ENCODE results near the gene MMP24. TPM values are rescaled to one million over a fixed set of nuclear protein-coding genes. Genes with fewer than 3 reads are reported as not detected.

MMP24 gene
- total and polyA plus RNA-seq, 4 donors = 0.09 to 0.75 (median 0.42) TPM

DNA sequence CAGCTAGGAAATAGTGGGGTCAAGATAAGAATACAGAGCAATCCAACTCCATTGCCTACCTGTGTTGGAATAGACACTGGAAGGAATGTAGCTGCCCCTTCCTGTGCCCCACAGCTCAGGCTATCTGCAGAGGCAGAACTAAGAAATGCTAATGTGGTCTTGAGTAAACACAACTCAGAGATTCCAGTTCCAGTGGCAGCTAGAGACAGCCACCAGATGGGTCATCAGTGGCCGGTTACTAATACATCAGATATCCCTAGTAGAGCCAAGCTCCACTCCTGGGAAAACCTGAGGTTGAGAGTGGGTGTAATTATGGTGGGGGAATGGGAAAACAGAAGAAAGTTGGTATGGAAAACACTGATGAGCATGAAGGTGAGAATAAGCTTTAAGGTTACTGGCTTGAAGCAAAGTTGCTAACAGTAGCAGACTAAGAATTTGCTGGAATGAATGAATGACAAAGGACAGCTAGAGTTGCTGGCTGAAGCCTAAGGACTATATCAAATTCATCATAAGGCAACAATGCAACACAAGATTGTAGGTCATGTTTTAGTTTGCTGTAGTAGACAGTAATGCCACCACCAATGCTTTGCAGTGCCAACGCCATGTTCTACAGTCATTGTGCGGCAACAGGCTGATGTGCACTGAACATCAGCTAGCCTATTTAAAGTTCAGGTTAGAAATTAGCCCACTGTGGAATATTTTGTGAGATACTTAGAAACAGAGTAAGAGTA is 94.1 kb downstream of the MMP24 start:
- H3K27ac ChIP-seq (ENCODE audit: low read depth in 1 of 2, low read length in 2 of 2) = no peak overlapping the region
- H3K4me1 ChIP-seq (ENCODE audit: control insufficient read depth in 4 of 4, insufficient read depth in 4 of 4, low read length in 3 of 4) = peaks cover 0 to 4% (median 2%) of the 10 kb centered on the region in 4 donors
- H3K27me3 ChIP-seq (ENCODE audit: control insufficient read depth in 4 of 4, insufficient read depth in 4 of 4, low read length in 3 of 4) = no peaks in the 10 kb centered on the region
- no peak overlapping the region for H3K4me3 ChIP-seq (ENCODE audit: low read depth in 1 of 3, low read length in 3 of 3)
- 98% methylated on average over 3 of the region's 3 CpGs for WGBS
- DNase-seq (ENCODE audit: low spot score) = no peak
- no peaks in the 10 kb centered on the region for H3K9me3 ChIP-seq (ENCODE audit: control insufficient read depth in 4 of 4, low read length in 3 of 4)
- TF ChIP-seq FOXA1 (IDR thresholded peaks at IDR 0.05) (no peak), HNF4G (IDR thresholded peaks at IDR 0.05) (no peak), TAF1 (conservative IDR thresholded peaks at IDR 0.05) (no peak), SP1 (IDR thresholded peaks at IDR 0.05) (no peak), EGR1 (IDR thresholded peaks at IDR 0.05; ENCODE audit: low read depth in 2 of 2) (no peak), NR2F2 (IDR thresholded peaks at IDR 0.05) (no peak), YY1 (IDR thresholded peaks at IDR 0.05) (no peak), FOXA2 (IDR thresholded peaks at IDR 0.05) (no peak), GABPA (IDR thresholded peaks at IDR 0.05 in 1 of 2, conservative IDR thresholded peaks at IDR 0.05 in 1 of 2) (no peak), HNF4A (conservative IDR thresholded peaks at IDR 0.05) (no peak), RXRA (IDR thresholded peaks at IDR 0.05) (no peak)
- TF ChIP-seq, protein P1, sequence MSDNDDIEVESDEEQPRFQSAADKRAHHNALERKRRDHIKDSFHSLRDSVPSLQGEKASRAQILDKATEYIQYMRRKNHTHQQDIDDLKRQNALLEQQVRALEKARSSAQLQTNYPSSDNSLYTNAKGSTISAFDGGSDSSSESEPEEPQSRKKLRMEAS (IDR thresholded peaks at IDR 0.05) = no peak
- TF ChIP-seq, protein P2, sequence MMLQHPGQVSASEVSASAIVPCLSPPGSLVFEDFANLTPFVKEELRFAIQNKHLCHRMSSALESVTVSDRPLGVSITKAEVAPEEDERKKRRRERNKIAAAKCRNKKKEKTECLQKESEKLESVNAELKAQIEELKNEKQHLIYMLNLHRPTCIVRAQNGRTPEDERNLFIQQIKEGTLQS (IDR thresholded peaks at IDR 0.05) = no peak
- TF ChIP-seq, protein P3, sequence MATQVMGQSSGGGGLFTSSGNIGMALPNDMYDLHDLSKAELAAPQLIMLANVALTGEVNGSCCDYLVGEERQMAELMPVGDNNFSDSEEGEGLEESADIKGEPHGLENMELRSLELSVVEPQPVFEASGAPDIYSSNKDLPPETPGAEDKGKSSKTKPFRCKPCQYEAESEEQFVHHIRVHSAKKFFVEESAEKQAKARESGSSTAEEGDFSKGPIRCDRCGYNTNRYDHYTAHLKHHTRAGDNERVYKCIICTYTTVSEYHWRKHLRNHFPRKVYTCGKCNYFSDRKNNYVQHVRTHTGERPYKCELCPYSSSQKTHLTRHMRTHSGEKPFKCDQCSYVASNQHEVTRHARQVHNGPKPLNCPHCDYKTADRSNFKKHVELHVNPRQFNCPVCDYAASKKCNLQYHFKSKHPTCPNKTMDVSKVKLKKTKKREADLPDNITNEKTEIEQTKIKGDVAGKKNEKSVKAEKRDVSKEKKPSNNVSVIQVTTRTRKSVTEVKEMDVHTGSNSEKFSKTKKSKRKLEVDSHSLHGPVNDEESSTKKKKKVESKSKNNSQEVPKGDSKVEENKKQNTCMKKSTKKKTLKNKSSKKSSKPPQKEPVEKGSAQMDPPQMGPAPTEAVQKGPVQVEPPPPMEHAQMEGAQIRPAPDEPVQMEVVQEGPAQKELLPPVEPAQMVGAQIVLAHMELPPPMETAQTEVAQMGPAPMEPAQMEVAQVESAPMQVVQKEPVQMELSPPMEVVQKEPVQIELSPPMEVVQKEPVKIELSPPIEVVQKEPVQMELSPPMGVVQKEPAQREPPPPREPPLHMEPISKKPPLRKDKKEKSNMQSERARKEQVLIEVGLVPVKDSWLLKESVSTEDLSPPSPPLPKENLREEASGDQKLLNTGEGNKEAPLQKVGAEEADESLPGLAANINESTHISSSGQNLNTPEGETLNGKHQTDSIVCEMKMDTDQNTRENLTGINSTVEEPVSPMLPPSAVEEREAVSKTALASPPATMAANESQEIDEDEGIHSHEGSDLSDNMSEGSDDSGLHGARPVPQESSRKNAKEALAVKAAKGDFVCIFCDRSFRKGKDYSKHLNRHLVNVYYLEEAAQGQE (IDR thresholded peaks at IDR 0.05) = no peak
- TF ChIP-seq, protein P4, sequence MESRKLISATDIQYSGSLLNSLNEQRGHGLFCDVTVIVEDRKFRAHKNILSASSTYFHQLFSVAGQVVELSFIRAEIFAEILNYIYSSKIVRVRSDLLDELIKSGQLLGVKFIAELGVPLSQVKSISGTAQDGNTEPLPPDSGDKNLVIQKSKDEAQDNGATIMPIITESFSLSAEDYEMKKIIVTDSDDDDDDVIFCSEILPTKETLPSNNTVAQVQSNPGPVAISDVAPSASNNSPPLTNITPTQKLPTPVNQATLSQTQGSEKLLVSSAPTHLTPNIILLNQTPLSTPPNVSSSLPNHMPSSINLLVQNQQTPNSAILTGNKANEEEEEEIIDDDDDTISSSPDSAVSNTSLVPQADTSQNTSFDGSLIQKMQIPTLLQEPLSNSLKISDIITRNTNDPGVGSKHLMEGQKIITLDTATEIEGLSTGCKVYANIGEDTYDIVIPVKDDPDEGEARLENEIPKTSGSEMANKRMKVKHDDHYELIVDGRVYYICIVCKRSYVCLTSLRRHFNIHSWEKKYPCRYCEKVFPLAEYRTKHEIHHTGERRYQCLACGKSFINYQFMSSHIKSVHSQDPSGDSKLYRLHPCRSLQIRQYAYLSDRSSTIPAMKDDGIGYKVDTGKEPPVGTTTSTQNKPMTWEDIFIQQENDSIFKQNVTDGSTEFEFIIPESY (IDR thresholded peaks at IDR 0.05) = no peak
- H3K36me3 ChIP-seq (ENCODE audit: control insufficient read depth in 4 of 4, insufficient read depth in 3 of 4, low read depth in 1 of 4, low read length in 3 of 4) = peaks cover 0 to 4% (median 0%) of the 10 kb centered on the region in 4 donors
- H3K9ac ChIP-seq (ENCODE audit: low read depth in 1 of 2, low read length in 2 of 2) = no peak overlapping the region

DNA sequence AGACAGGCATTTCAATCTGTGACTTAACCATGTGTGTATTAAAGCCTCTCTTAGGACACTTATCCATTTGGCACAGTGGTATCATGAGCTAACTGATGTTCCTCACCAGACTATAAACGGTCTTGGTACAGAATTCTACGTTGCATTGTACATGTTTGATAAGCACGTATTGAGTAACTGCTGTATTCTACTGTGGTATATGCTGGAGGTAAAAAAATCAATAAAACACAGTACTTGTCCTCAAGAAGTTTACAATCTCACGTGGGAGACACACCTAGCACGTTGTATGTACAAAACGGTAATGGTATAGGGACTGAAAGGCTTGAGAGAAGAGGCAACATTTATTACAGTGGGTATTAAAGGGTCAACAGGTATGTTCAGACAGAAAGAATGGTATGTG is 98.9 kb downstream of the MMP24 start:
- Histone ChIP-seq H3K4me1 (ENCODE audit: control insufficient read depth in 4 of 4, insufficient read depth in 4 of 4, low read length in 3 of 4) (peaks cover 6 to 34% (median 26%) of the 10 kb centered on the region in 4 donors), H3K27ac (ENCODE audit: low read depth in 1 of 2, low read length in 2 of 2) (no peak overlapping the region), H3K36me3 (ENCODE audit: control insufficient read depth in 4 of 4, insufficient read depth in 3 of 4, low read depth in 1 of 4, low read length in 3 of 4) (no peaks in the 10 kb centered on the region), H3K9ac (ENCODE audit: low read depth in 1 of 2, low read length in 2 of 2) (no peak overlapping the region), H3K9me3 (ENCODE audit: control insufficient read depth in 4 of 4, low read length in 3 of 4) (no peaks in the 10 kb centered on the region), H3K4me3 (ENCODE audit: low read depth in 1 of 3, low read length in 3 of 3) (no peak overlapping the region), H3K27me3 (ENCODE audit: control insufficient read depth in 4 of 4, insufficient read depth in 4 of 4, low read length in 3 of 4) (no peaks in the 10 kb centered on the region)
- 68% methylated on average over 6 of the region's 6 CpGs for WGBS
- DNase-seq (ENCODE audit: low spot score) = no peak
- TF ChIP-seq EGR1 (IDR thresholded peaks at IDR 0.05; ENCODE audit: low read depth in 2 of 2) (no peak), HNF4G (IDR thresholded peaks at IDR 0.05) (no peak), FOXA1 (IDR thresholded peaks at IDR 0.05) (no peak), GABPA (IDR thresholded peaks at IDR 0.05 in 1 of 2, conservative IDR thresholded peaks at IDR 0.05 in 1 of 2) (no peak), TAF1 (conservative IDR thresholded peaks at IDR 0.05) (no peak), RAD21 (IDR thresholded peaks at IDR 0.05) (no peak)
- TF ChIP-seq, protein P5, sequence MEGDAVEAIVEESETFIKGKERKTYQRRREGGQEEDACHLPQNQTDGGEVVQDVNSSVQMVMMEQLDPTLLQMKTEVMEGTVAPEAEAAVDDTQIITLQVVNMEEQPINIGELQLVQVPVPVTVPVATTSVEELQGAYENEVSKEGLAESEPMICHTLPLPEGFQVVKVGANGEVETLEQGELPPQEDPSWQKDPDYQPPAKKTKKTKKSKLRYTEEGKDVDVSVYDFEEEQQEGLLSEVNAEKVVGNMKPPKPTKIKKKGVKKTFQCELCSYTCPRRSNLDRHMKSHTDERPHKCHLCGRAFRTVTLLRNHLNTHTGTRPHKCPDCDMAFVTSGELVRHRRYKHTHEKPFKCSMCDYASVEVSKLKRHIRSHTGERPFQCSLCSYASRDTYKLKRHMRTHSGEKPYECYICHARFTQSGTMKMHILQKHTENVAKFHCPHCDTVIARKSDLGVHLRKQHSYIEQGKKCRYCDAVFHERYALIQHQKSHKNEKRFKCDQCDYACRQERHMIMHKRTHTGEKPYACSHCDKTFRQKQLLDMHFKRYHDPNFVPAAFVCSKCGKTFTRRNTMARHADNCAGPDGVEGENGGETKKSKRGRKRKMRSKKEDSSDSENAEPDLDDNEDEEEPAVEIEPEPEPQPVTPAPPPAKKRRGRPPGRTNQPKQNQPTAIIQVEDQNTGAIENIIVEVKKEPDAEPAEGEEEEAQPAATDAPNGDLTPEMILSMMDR (IDR thresholded peaks at IDR 0.05; ENCODE audit: low read depth, low read length, missing input control) = no peak
- TF ChIP-seq, protein P3 (IDR thresholded peaks at IDR 0.05) = no peak

Measured in liver (tissue), 9 donors.